Measurements from ENCODE around the gene IL1RAPL1.

Gene IL1RAPL1

GRCh38 chrX:29297171-29297800 lies 710.0 kb downstream of the IL1RAPL1 start:
- no peak overlapping the region for H3K4me3 ChIP-seq (ENCODE audit: low read length in 2 of 2)
- H3K27me3 ChIP-seq (ENCODE audit: control insufficient read depth in 3 of 3, insufficient read depth in 3 of 3, low read depth in 1 of 3, low read length in 3 of 3), result no peaks in the 10 kb centered on the region
- H4K91ac ChIP-seq (ENCODE audit: low read depth, low read length, poor library complexity), result no peak overlapping the region
- no peaks in the 10 kb centered on the region for H3K36me3 ChIP-seq (replicated peaks in 1 of 2; ENCODE audit: control insufficient read depth in 2 of 2, insufficient read depth in 2 of 2, low read length in 2 of 2)
- H3K9ac ChIP-seq (ENCODE audit: low read depth, low read length, poor library complexity), result no peak overlapping the region
- H3K79me1 ChIP-seq (ENCODE audit: low read depth, low read length), result no peaks in the 10 kb centered on the region
- H3K4me1 ChIP-seq (ENCODE audit: control insufficient read depth in 2 of 2, insufficient read depth in 1 of 2, low read depth in 1 of 2, low read length in 2 of 2), result no peaks in the 10 kb centered on the region
- no peak overlapping the region for H3K4me2 ChIP-seq (ENCODE audit: insufficient read depth, low read length, poor library complexity, severe bottlenecking)
- no peak overlapping the region for H3K23ac ChIP-seq (ENCODE audit: low read depth, low read length, poor library complexity)
- no peak overlapping the region for H2BK12ac ChIP-seq (ENCODE audit: low read length)
- no peaks in the 10 kb centered on the region for H3K9me3 ChIP-seq (replicated peaks in 1 of 2; ENCODE audit: control insufficient read depth in 2 of 2, insufficient read depth in 1 of 2, low read depth in 1 of 2, low read length in 2 of 2)
- H3K14ac ChIP-seq (ENCODE audit: low read length), result no peak overlapping the region
- no peak overlapping the region for H2BK15ac ChIP-seq (ENCODE audit: low read length)
- H2AK5ac ChIP-seq (ENCODE audit: low read depth, low read length), result no peak overlapping the region
- no peak overlapping the region for H2BK5ac ChIP-seq (ENCODE audit: low read length)
- H2BK120ac ChIP-seq (ENCODE audit: low read depth, low read length), result no peak overlapping the region
- no peak overlapping the region for H3K27ac ChIP-seq (replicated peaks; ENCODE audit: low read length)
- no peak overlapping the region for H3K18ac ChIP-seq (ENCODE audit: low read length)
- no peak overlapping the region for H4K8ac ChIP-seq (ENCODE audit: low read depth, low read length)
- H3K4ac ChIP-seq (ENCODE audit: low read length), result no peak overlapping the region
- no peak for DNase-seq (ENCODE audit: low spot score)
- no peak overlapping the region for H2AFZ ChIP-seq (ENCODE audit: low read length)
- WGBS, 2 donors (ENCODE audit: extremely low coverage in 2 of 2, insufficient read length in 2 of 2, insufficient replicate concordance in 1 of 2), result no CpG with 5 or more reads among the region's 4 CpGs

- H3K23ac ChIP-seq (ENCODE audit: low read depth, low read length, poor library complexity), result no peak overlapping the region
- H3K18ac ChIP-seq (ENCODE audit: low read length), result no peak overlapping the region
- no peak overlapping the region for H3K4me2 ChIP-seq (ENCODE audit: insufficient read depth, low read length, poor library complexity, severe bottlenecking)
Observed at GRCh38 chrX:29299684-29300083, 712.4 kb downstream of the IL1RAPL1 start.

GRCh38 chrX:29308726-29309125 lies 721.5 kb downstream of the IL1RAPL1 start:
- no peak overlapping the region for H3K27ac ChIP-seq (replicated peaks; ENCODE audit: low read length)
- no peak overlapping the region for H2BK12ac ChIP-seq (ENCODE audit: low read length)
- no CpG with 5 or more reads among the region's 4 CpGs for WGBS, 2 donors (ENCODE audit: extremely low coverage in 2 of 2, insufficient read length in 2 of 2, insufficient replicate concordance in 1 of 2)

More at GRCh38 chrX:29299684-29300083, 712.4 kb downstream of the IL1RAPL1 start:
- Histone ChIP-seq H3K36me3 (replicated peaks in 1 of 2; ENCODE audit: control insufficient read depth in 2 of 2, insufficient read depth in 2 of 2, low read length in 2 of 2) (no peaks in the 10 kb centered on the region), H3K9ac (ENCODE audit: low read depth, low read length, poor library complexity) (no peak overlapping the region), H3K27me3 (ENCODE audit: control insufficient read depth in 3 of 3, insufficient read depth in 3 of 3, low read depth in 1 of 3, low read length in 3 of 3) (no peaks in the 10 kb centered on the region), H3K4me3 (ENCODE audit: low read length in 2 of 2) (no peak overlapping the region), H3K4me1 (ENCODE audit: control insufficient read depth in 2 of 2, insufficient read depth in 1 of 2, low read depth in 1 of 2, low read length in 2 of 2) (no peaks in the 10 kb centered on the region), H3K27ac (replicated peaks; ENCODE audit: low read length) (no peak overlapping the region), H4K91ac (ENCODE audit: low read depth, low read length, poor library complexity) (no peak overlapping the region), H2BK5ac (ENCODE audit: low read length) (no peak overlapping the region), H3K14ac (ENCODE audit: low read length) (no peak overlapping the region), H4K8ac (ENCODE audit: low read depth, low read length) (no peak overlapping the region), H2AFZ (ENCODE audit: low read length) (no peak overlapping the region), H2BK120ac (ENCODE audit: low read depth, low read length) (no peak overlapping the region), H2BK12ac (ENCODE audit: low read length) (no peak overlapping the region), H3K79me1 (ENCODE audit: low read depth, low read length) (no peaks in the 10 kb centered on the region), H3K9me3 (replicated peaks in 1 of 2; ENCODE audit: control insufficient read depth in 2 of 2, insufficient read depth in 1 of 2, low read depth in 1 of 2, low read length in 2 of 2) (no peaks in the 10 kb centered on the region), H2BK15ac (ENCODE audit: low read length) (no peak overlapping the region), H2AK5ac (ENCODE audit: low read depth, low read length) (no peak overlapping the region), H3K4ac (ENCODE audit: low read length) (no peak overlapping the region)
- no CpG with 5 or more reads among the region's 2 CpGs for WGBS, 2 donors (ENCODE audit: extremely low coverage in 2 of 2, insufficient read length in 2 of 2, insufficient replicate concordance in 1 of 2)
- DNase-seq (ENCODE audit: low spot score), result no peak

GRCh38 chrX:29315931-29316330 lies 728.7 kb downstream of the IL1RAPL1 start:
- no peak overlapping the region for H3K14ac ChIP-seq (ENCODE audit: low read length)
- H3K4me1 ChIP-seq (ENCODE audit: control insufficient read depth in 2 of 2, insufficient read depth in 1 of 2, low read depth in 1 of 2, low read length in 2 of 2), result no peaks in the 10 kb centered on the region
- no peaks in the 10 kb centered on the region for H3K9me3 ChIP-seq (replicated peaks in 1 of 2; ENCODE audit: control insufficient read depth in 2 of 2, insufficient read depth in 1 of 2, low read depth in 1 of 2, low read length in 2 of 2)
- no peak overlapping the region for H2AK5ac ChIP-seq (ENCODE audit: low read depth, low read length)
- H3K23ac ChIP-seq (ENCODE audit: low read depth, low read length, poor library complexity), result no peak overlapping the region
- no peak overlapping the region for H2BK5ac ChIP-seq (ENCODE audit: low read length)
- no peaks in the 10 kb centered on the region for H3K27me3 ChIP-seq (ENCODE audit: control insufficient read depth in 3 of 3, insufficient read depth in 3 of 3, low read depth in 1 of 3, low read length in 3 of 3)
- no peak overlapping the region for H4K8ac ChIP-seq (ENCODE audit: low read depth, low read length)
- no CpG with 5 or more reads among the region's 3 CpGs for WGBS, 2 donors (ENCODE audit: extremely low coverage in 2 of 2, insufficient read length in 2 of 2, insufficient replicate concordance in 1 of 2)
- H3K9ac ChIP-seq (ENCODE audit: low read depth, low read length, poor library complexity), result no peak overlapping the region
- no peak overlapping the region for H3K4me2 ChIP-seq (ENCODE audit: insufficient read depth, low read length, poor library complexity, severe bottlenecking)
- H3K36me3 ChIP-seq (replicated peaks in 1 of 2; ENCODE audit: control insufficient read depth in 2 of 2, insufficient read depth in 2 of 2, low read length in 2 of 2), result no peaks in the 10 kb centered on the region
- no peak for DNase-seq (ENCODE audit: low spot score)
- no peak overlapping the region for H3K4me3 ChIP-seq (ENCODE audit: low read length in 2 of 2)
- H3K18ac ChIP-seq (ENCODE audit: low read length), result no peak overlapping the region
- no peak overlapping the region for H2BK120ac ChIP-seq (ENCODE audit: low read depth, low read length)
- H2BK12ac ChIP-seq (ENCODE audit: low read length), result no peak overlapping the region
- no peaks in the 10 kb centered on the region for H3K79me1 ChIP-seq (ENCODE audit: low read depth, low read length)
- no peak overlapping the region for H4K91ac ChIP-seq (ENCODE audit: low read depth, low read length, poor library complexity)
- H2BK15ac ChIP-seq (ENCODE audit: low read length), result no peak overlapping the region
- no peak overlapping the region for H3K4ac ChIP-seq (ENCODE audit: low read length)
- H3K27ac ChIP-seq (replicated peaks; ENCODE audit: low read length), result no peak overlapping the region
- no peak overlapping the region for H2AFZ ChIP-seq (ENCODE audit: low read length)

More at GRCh38 chrX:29308726-29309125, 721.5 kb downstream of the IL1RAPL1 start:
- no peak overlapping the region for H3K4me2 ChIP-seq (ENCODE audit: insufficient read depth, low read length, poor library complexity, severe bottlenecking)
- H3K9me3 ChIP-seq (replicated peaks in 1 of 2; ENCODE audit: control insufficient read depth in 2 of 2, insufficient read depth in 1 of 2, low read depth in 1 of 2, low read length in 2 of 2), result no peaks in the 10 kb centered on the region
- H2BK120ac ChIP-seq (ENCODE audit: low read depth, low read length), result no peak overlapping the region
- H2BK5ac ChIP-seq (ENCODE audit: low read length), result no peak overlapping the region
- no peaks in the 10 kb centered on the region for H3K4me1 ChIP-seq (ENCODE audit: control insufficient read depth in 2 of 2, insufficient read depth in 1 of 2, low read depth in 1 of 2, low read length in 2 of 2)
- H3K9ac ChIP-seq (ENCODE audit: low read depth, low read length, poor library complexity), result no peak overlapping the region
- no peak overlapping the region for H3K18ac ChIP-seq (ENCODE audit: low read length)
- H2AFZ ChIP-seq (ENCODE audit: low read length), result no peak overlapping the region
- H3K79me1 ChIP-seq (ENCODE audit: low read depth, low read length), result no peaks in the 10 kb centered on the region
- DNase-seq (ENCODE audit: low spot score), result no peak
- no peak overlapping the region for H4K8ac ChIP-seq (ENCODE audit: low read depth, low read length)
- no peak overlapping the region for H4K91ac ChIP-seq (ENCODE audit: low read depth, low read length, poor library complexity)
- no peak overlapping the region for H3K23ac ChIP-seq (ENCODE audit: low read depth, low read length, poor library complexity)
- H2AK5ac ChIP-seq (ENCODE audit: low read depth, low read length), result no peak overlapping the region
- H3K4me3 ChIP-seq (ENCODE audit: low read length in 2 of 2), result no peak overlapping the region
- H3K27me3 ChIP-seq (ENCODE audit: control insufficient read depth in 3 of 3, insufficient read depth in 3 of 3, low read depth in 1 of 3, low read length in 3 of 3), result no peaks in the 10 kb centered on the region
- H3K14ac ChIP-seq (ENCODE audit: low read length), result no peak overlapping the region
- no peak overlapping the region for H2BK15ac ChIP-seq (ENCODE audit: low read length)
- H3K36me3 ChIP-seq (replicated peaks in 1 of 2; ENCODE audit: control insufficient read depth in 2 of 2, insufficient read depth in 2 of 2, low read length in 2 of 2), result no peaks in the 10 kb centered on the region
- H3K4ac ChIP-seq (ENCODE audit: low read length), result no peak overlapping the region

Measured in neuronal stem cell (in vitro differentiated cells).